ENCODE results near the gene OR2B6. TPM values are rescaled to one million over a fixed set of nuclear protein-coding genes. Genes with fewer than 3 reads are reported as not detected.

OR2B6 gene
- total RNA-seq, 4 donors from 2014 or later = not detected

DNA sequence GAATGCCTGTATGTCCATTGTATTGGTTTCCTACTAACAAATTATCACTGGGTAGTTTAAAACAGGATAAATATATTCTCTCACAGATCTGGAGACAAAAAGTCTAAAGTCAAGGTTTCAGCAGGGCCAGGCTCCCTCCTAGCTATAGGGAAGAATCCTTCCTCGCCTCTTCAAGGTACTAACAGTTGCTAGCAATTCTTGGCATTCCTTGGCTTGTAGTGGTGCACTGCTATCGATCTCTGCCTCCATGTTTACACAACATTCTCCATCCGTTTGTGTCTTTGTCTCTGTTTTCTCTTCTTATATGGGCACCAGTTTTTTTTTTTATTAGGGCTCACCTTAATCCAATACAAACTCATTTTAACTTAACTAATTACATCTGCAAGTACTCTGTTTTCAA is 48.9 kb downstream of the OR2B6 start:
- TF ChIP-seq, protein P1, sequence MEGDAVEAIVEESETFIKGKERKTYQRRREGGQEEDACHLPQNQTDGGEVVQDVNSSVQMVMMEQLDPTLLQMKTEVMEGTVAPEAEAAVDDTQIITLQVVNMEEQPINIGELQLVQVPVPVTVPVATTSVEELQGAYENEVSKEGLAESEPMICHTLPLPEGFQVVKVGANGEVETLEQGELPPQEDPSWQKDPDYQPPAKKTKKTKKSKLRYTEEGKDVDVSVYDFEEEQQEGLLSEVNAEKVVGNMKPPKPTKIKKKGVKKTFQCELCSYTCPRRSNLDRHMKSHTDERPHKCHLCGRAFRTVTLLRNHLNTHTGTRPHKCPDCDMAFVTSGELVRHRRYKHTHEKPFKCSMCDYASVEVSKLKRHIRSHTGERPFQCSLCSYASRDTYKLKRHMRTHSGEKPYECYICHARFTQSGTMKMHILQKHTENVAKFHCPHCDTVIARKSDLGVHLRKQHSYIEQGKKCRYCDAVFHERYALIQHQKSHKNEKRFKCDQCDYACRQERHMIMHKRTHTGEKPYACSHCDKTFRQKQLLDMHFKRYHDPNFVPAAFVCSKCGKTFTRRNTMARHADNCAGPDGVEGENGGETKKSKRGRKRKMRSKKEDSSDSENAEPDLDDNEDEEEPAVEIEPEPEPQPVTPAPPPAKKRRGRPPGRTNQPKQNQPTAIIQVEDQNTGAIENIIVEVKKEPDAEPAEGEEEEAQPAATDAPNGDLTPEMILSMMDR (IDR thresholded peaks at IDR 0.05; ENCODE audit: low read depth) = no peak

Other genes starting within 250 kb of the OR2B6 start
- not detected for gene OR2B2, start 44.8 kb upstream of the OR2B6 start, total RNA-seq
- gene ZNF165, start 123.3 kb downstream of the OR2B6 start, total RNA-seq = under 1 TPM in 3 of 4 donors, not detected in 1; 0.38 to 0.88 (median 0.68) TPM
- gene ZSCAN16, start 167.4 kb downstream of the OR2B6 start, total RNA-seq = 1 to 10 TPM; 4.0 to 4.6 (median 4.6) TPM
- 10 to 100 TPM; 19.7 to 24.1 (median 21.5) TPM for gene ZKSCAN8, start 184.6 kb downstream of the OR2B6 start, total RNA-seq